SK-N-SH (cell line): ENCODE measurements around the gene ZNF189. TPM values are rescaled to one million over a fixed set of nuclear protein-coding genes. Genes with fewer than 3 reads are reported as not detected.

Experiments
- CTCF ChIA-PET: fragments of 300-600, 350-600 bp; formaldehyde crosslinking; extraction: SDS; loops from one replicate; lab custom pipeline; 2021; lab: Yijun Ruan, JAX
- POLR2A ChIA-PET: fragments of 350-600 bp; sonication (Branson Sonifier 250); formaldehyde crosslinking; extraction: SDS; loops from one replicate; lab custom pipeline; 2020; ENCODE audit warnings: antibody characterized with exemption, inconsistent platforms; lab: Yijun Ruan, JAX
- DNase-seq: peaks from one replicate; pipeline ENCODE4 v3.0.0; 2012
- H2AFZ ChIP-seq: fragments of 200-600 bp; sonication (generic); 2 replicates; pipeline ENCODE4 v1.8.1; 2016; ENCODE audit warnings: antibody characterized with exemption, mild to moderate bottlenecking, low read depth
- H3F3A ChIP-seq: fragments of 200-600 bp; sonication (generic); replicated peaks from 2 replicates; pipeline ENCODE3; 2016; ENCODE audit warnings: antibody characterized with exemption, mild to moderate bottlenecking; ENCODE audit not compliant: insufficient read depth
- H3K27ac ChIP-seq, 2 experiments: fragments of 200-500 bp in 1 of 2; fragments of 200-600 bp in 1 of 2; sonication (Bioruptor generic) in 1 of 2; sonication (generic), shearing (Covaris generic) in 1 of 2; 2 replicates each; pipeline versions ENCODE4 v1.5.1 to v1.6.1; 2014 to 2016; ENCODE audit warnings: low read depth in 2 of 2, inconsistent platforms in 1 of 2, low read length in 1 of 2, mild to moderate bottlenecking in 1 of 2, mixed read lengths in 1 of 2
- H3K27me3 ChIP-seq: fragments of 200-600 bp; sonication (generic), shearing (Covaris generic); 2 replicates; pipeline ENCODE4 v1.6.1; 2016; ENCODE audit warnings: mixed run types; ENCODE audit not compliant: insufficient read depth
- H3K36me3 ChIP-seq, 2 experiments: fragments of 200-500 bp in 1 of 2; fragments of 200-600 bp in 1 of 2; sonication (Bioruptor generic) in 1 of 2; sonication (generic) in 1 of 2; replicated peaks in 1 of 2; 2 replicates each; pipeline versions ENCODE3 to v1.5.1; 2014 to 2016; ENCODE audit warnings: low read length in 1 of 2, mild to moderate bottlenecking in 1 of 2; ENCODE audit not compliant: insufficient read depth in 2 of 2, control insufficient read depth in 1 of 2
- H3K4me1 ChIP-seq, 2 experiments: fragments of 200-500 bp in 1 of 2; fragments of 200-600 bp in 1 of 2; sonication (Bioruptor generic) in 1 of 2; sonication (generic), shearing (Covaris generic) in 1 of 2; 2 replicates each; pipeline versions ENCODE4 v1.5.1 to v1.6.1; 2014 to 2016; ENCODE audit warnings: low read depth in 1 of 2, low read length in 1 of 2, mixed run types in 1 of 2; ENCODE audit not compliant: insufficient read depth in 2 of 2, control insufficient read depth in 1 of 2
- H3K4me2 ChIP-seq: fragments of 200-600 bp; sonication (generic), shearing (Covaris generic); 2 replicates; pipeline ENCODE4 v1.6.1; 2017; ENCODE audit warnings: mixed run types
- H3K4me3 ChIP-seq, 2 experiments: fragments of 200-500 bp in 1 of 2; fragments of 200-600 bp in 1 of 2; sonication (Bioruptor generic) in 1 of 2; sonication (generic), shearing (Covaris generic) in 1 of 2; 2 replicates each; pipeline versions ENCODE4 v1.5.1 to v1.8.1; 2014 to 2016; ENCODE audit warnings: low read depth in 2 of 2, inconsistent platforms in 1 of 2, low read length in 1 of 2, mild to moderate bottlenecking in 1 of 2, mixed read lengths in 1 of 2, moderate library complexity in 1 of 2
- H3K79me2 ChIP-seq: fragments of 200-600 bp; sonication (generic); 2 replicates; pipeline ENCODE4 v1.8.1; 2017; ENCODE audit warnings: mild to moderate bottlenecking; ENCODE audit not compliant: insufficient read depth
- H3K9ac ChIP-seq: fragments of 200-600 bp; sonication (generic); 2 replicates; pipeline ENCODE4 v1.6.1; 2017; ENCODE audit warnings: mixed run types
- H3K9me2 ChIP-seq: fragments of 200-600 bp; sonication (generic); 2 replicates; pipeline ENCODE4 v1.6.1; 2017; ENCODE audit warnings: mixed run types
- H3K9me3 ChIP-seq: fragments of 200-600 bp; sonication (generic); 2 replicates; pipeline ENCODE4 v1.6.1; 2017; ENCODE audit warnings: mixed run types, mild to moderate bottlenecking, moderate library complexity
- H4K20me1 ChIP-seq: fragments of 200-600 bp; sonication (generic); 2 replicates; pipeline ENCODE4 v1.6.1; 2017; ENCODE audit warnings: mild to moderate bottlenecking, mixed run types; ENCODE audit not compliant: insufficient read depth
- EZH2phosphoT487 ChIP-seq: fragments of 200-600 bp; sonication (generic); IDR thresholded peaks from 2 replicates; pipeline ENCODE4 v1.6.1; 2017; ENCODE audit warnings: low read depth, mixed run types, mild to moderate bottlenecking, antibody characterized with exemption, moderate library complexity, borderline replicate concordance
- FOSL2 ChIP-seq: IDR thresholded peaks from 2 replicates; pipeline ENCODE4 v1.4.0; 2012; ENCODE audit warnings: low read depth, mild to moderate bottlenecking, moderate library complexity, borderline replicate concordance
- FOXJ3 ChIP-seq: sonication (generic); formaldehyde crosslinking; IDR thresholded peaks from 2 replicates; pipeline ENCODE4 v1.5.1; 2020; ENCODE audit warnings: mild to moderate bottlenecking, missing genetic modification reagents
- GABPA ChIP-seq: IDR thresholded peaks from 2 replicates; pipeline ENCODE4 v1.4.0; 2012; ENCODE audit warnings: low read depth, mild to moderate bottlenecking
- IRF3 ChIP-seq: fragments of 150-350 bp; IDR thresholded peaks from 2 replicates; pipeline ENCODE4 v1.6.1; 2016; ENCODE audit warnings: mild to moderate bottlenecking, low read depth, low read length
- JUND ChIP-seq: IDR thresholded peaks from 2 replicates; pipeline ENCODE4 v1.4.0; 2012
- MEF2A ChIP-seq: IDR thresholded peaks from 2 replicates; pipeline ENCODE4 v1.4.0; 2012; ENCODE audit warnings: low read depth, borderline replicate concordance
- MXI1 ChIP-seq: IDR thresholded peaks from 2 replicates; pipeline ENCODE4 v1.6.1; 2012; ENCODE audit warnings: mild to moderate bottlenecking, low read depth, low read length, improper control_type of control experiment
- NFIC ChIP-seq: IDR thresholded peaks from 2 replicates; pipeline ENCODE4 v1.4.0; 2012; ENCODE audit warnings: borderline replicate concordance
- NRF1 ChIP-seq: IDR thresholded peaks from 2 replicates; pipeline ENCODE4 v1.6.1; 2012; ENCODE audit warnings: low read depth, mild to moderate bottlenecking, low read length
- POLR2AphosphoS5 ChIP-seq: IDR thresholded peaks from 2 replicates; pipeline ENCODE4 v1.6.1; 2012; ENCODE audit warnings: low read depth, low read length
- REST ChIP-seq: IDR thresholded peaks from 2 replicates; pipeline ENCODE4 v1.6.1; 2012; ENCODE audit warnings: mild to moderate bottlenecking, low read depth, low read length, moderate library complexity
- RFX5 ChIP-seq: IDR thresholded peaks from 2 replicates; pipeline ENCODE4 v1.6.1; 2012; ENCODE audit warnings: mild to moderate bottlenecking, improper control_type of control experiment, low read length
- TAF1 ChIP-seq: IDR thresholded peaks from 2 replicates; pipeline ENCODE4 v1.6.1; 2012; ENCODE audit warnings: low read depth, mild to moderate bottlenecking, low read length, moderate library complexity, borderline replicate concordance
- USF2 ChIP-seq: fragments of 150-350 bp; IDR thresholded peaks from 2 replicates; pipeline ENCODE4 v1.6.1; 2017; ENCODE audit warnings: antibody characterized with exemption, low read length, low read depth, borderline replicate concordance
- WGBS: methylation state at CpG from one replicate; pipeline ENCODE4 v1.1.6; 2017; ENCODE audit warnings: low lambda C conversion rate; 5-methylcytosine and 5-hydroxymethylcytosine counted together
- polyA plus RNA-seq, 3 experiments: library from polyadenylated mRNA; depleted of rRNA; stranded (reverse); fragments of >200 nt; gene quantifications; 2 replicates each; pipeline ENCODE4 v1.2.3, GENCODE V29; 2012

ZNF189 gene
- polyA plus RNA-seq, 1 of the 3 experiments (the other 2 are of a cell fraction), result 2.9 TPM

- DNase-seq, result no peak
- H3K4me2 ChIP-seq, result no peak overlapping the region
These were observed 32.5 kb upstream of the ZNF189 start for GRCh38 chr9:101366038-101366756.

GRCh38 chr9:101367323-101367722, 31.3 kb upstream of the ZNF189 start:
- no peak overlapping the region for H3K4me2 ChIP-seq
- no peaks in the 10 kb centered on the region for H4K20me1 ChIP-seq
- H3K9me3 ChIP-seq, result no peaks in the 10 kb centered on the region
- TF ChIP-seq JUND (no peak), REST (no peak), POLR2AphosphoS5 (no peak), USF2 (no peak), IRF3 (no peak), GABPA (no peak), RFX5 (no peak), NFIC (no peak), MXI1 (no peak), NRF1 (no peak), EZH2phosphoT487 (no peak), MEF2A (no peak), FOSL2 (no peak), TAF1 (no peak)
- no peak for DNase-seq
- H3K4me1 ChIP-seq, result 0 out of 4 replicates have a peak, but pooled peaks cover 0 to 6% of the 10 kb centered on the region in 2 experiments
- no peaks in the 10 kb centered on the region for H3K79me2 ChIP-seq
- H3K27me3 ChIP-seq, result no peaks in the 10 kb centered on the region
- H2AFZ ChIP-seq, result no peak overlapping the region
- POLR2A ChIA-PET, result no interaction called here
- no peak overlapping the region for H3K27ac ChIP-seq
- CTCF ChIA-PET, result interaction anchor here (1.2 kb wide), 1 partner anchor 33 kb away, joined by 3 read pairs; no protein-coding TSS in a partner anchor
- no peak overlapping the region for H3K9ac ChIP-seq
- H3K36me3 ChIP-seq, result no peaks in the 10 kb centered on the region
- no peak overlapping the region for H3K4me3 ChIP-seq
- 96% methylated on average over 3 of the region's 3 CpGs for WGBS
- H3F3A ChIP-seq, result peaks cover 8% of the 10 kb centered on the region
- no peaks in the 10 kb centered on the region; the same call in 1 of the 2 replicates for H3K9me2 ChIP-seq

More at GRCh38 chr9:101366038-101366756, 32.5 kb upstream of the ZNF189 start:
- H3K36me3 ChIP-seq, result no peaks in the 10 kb centered on the region
- TF ChIP-seq FOSL2 (peak; percentile 13; the same call in 1 of the 2 replicates), FOXJ3 (CRISPR knock-in tag) (no peak)
- WGBS, result 41% methylated on average over 5 of the region's 5 CpGs
- ChIA-PET CTCF (interaction anchor here (1.2 kb wide), 1 partner anchor 32 kb away, joined by 3 read pairs; no protein-coding TSS in a partner anchor), POLR2A (no interaction called here)
- no peaks in the 10 kb centered on the region for H3K27me3 ChIP-seq
- H2AFZ ChIP-seq, result peak overlapping the region; percentile 44; the same call in 1 of the 2 replicates
- H3K4me1 ChIP-seq, result 0 out of 4 replicates have a peak, but pooled peaks cover 0 to 6% of the 10 kb centered on the region in 2 experiments
- no peaks in the 10 kb centered on the region for H4K20me1 ChIP-seq
- peaks cover 8% of the 10 kb centered on the region for H3F3A ChIP-seq
- H3K79me2 ChIP-seq, result no peaks in the 10 kb centered on the region
- H3K27ac ChIP-seq, result peak overlapping the region in 1 of 2 experiments; percentile 22; a peak in 1 of 4 replicates
- H3K9me3 ChIP-seq, result no peaks in the 10 kb centered on the region
- H3K4me3 ChIP-seq, result no peak overlapping the region
- H3K9me2 ChIP-seq, result no peaks in the 10 kb centered on the region; the same call in 1 of the 2 replicates
- H3K9ac ChIP-seq, result no peak overlapping the region
